ENCODE results near the gene KCNF1.
A peak's percentile ranks its signal among the peaks of the same experiment; 100 is the strongest.

The KCNF1 gene

GRCh38 chr2:10911291-10912075, at the start of gene KCNF1:
Gene KCNF1 (plus strand): TSS chr2:10911934. CDS start chr2:10912427, 493 bp downstream.
- DNase-seq (ENCODE audit: insufficient read length, low spot score) (peak; percentile 49), FAIRE-seq (no peak)
- no peak for TF ChIP-seq CTCF (IDR thresholded peaks at IDR 0.05; ENCODE audit: insufficient read depth, missing control alignments)

- TF ChIP-seq CTCF (IDR thresholded peaks at IDR 0.05; ENCODE audit: insufficient read depth, missing control alignments) = no peak
- DNase-seq (ENCODE audit: insufficient read length, low spot score) (no peak), FAIRE-seq (no peak)
Measured at GRCh38 chr2:10862330-10862729, 49.4 kb upstream of the KCNF1 start.

- FAIRE-seq = no peak
- no peak for TF ChIP-seq CTCF (IDR thresholded peaks at IDR 0.05; ENCODE audit: insufficient read depth, missing control alignments)
- DNase-seq (ENCODE audit: insufficient read length, low spot score) = no peak
Measured at GRCh38 chr2:10863047-10863446, 48.7 kb upstream of the KCNF1 start.

- TF ChIP-seq CTCF (IDR thresholded peaks at IDR 0.05; ENCODE audit: insufficient read depth, missing control alignments) = no peak
- no peak for FAIRE-seq
- DNase-seq (ENCODE audit: insufficient read length, low spot score) = no peak
Measured at GRCh38 chr2:10863837-10864236, 47.9 kb upstream of the KCNF1 start.

- FAIRE-seq = no peak
- TF ChIP-seq CTCF (IDR thresholded peaks at IDR 0.05; ENCODE audit: insufficient read depth, missing control alignments) = no peak
- DNase-seq (ENCODE audit: insufficient read length, low spot score) = no peak
Measured at GRCh38 chr2:10864251-10864650, 47.5 kb upstream of the KCNF1 start.

GRCh38 chr2:10864861-10865636, 46.7 kb upstream of the KCNF1 start:
- TF ChIP-seq CTCF (IDR thresholded peaks at IDR 0.05; ENCODE audit: insufficient read depth, missing control alignments) = no peak
- FAIRE-seq (no peak), DNase-seq (ENCODE audit: insufficient read length, low spot score) (no peak)

GRCh38 chr2:10865841-10866240, 45.9 kb upstream of the KCNF1 start:
- DNase-seq (ENCODE audit: insufficient read length, low spot score) (no peak), FAIRE-seq (no peak)
- TF ChIP-seq CTCF (IDR thresholded peaks at IDR 0.05; ENCODE audit: insufficient read depth, missing control alignments) = no peak

Data from D721Med (cell line).